ENCODE measurements around the gene FBXW5.

Gene FBXW5

GRCh38 chr9:136962163-136962562 is 17.6 kb upstream of the FBXW5 start:
- DNase-seq (ENCODE audit: low read depth in 1 of 2, low spot score in 1 of 2), result no peak

- DNase-seq (ENCODE audit: low read depth in 1 of 2, low spot score in 1 of 2), result no peak
Observed at GRCh38 chr9:136961279-136962065, 16.9 kb upstream of the FBXW5 start.

GRCh38 chr9:136960938-136961275 is 16.4 kb upstream of the FBXW5 start:
- DNase-seq (ENCODE audit: low read depth in 1 of 2, low spot score in 1 of 2), result no peak

GRCh38 chr9:136960212-136960937 is 15.8 kb upstream of the FBXW5 start:
- no peak for DNase-seq (ENCODE audit: low read depth in 1 of 2, low spot score in 1 of 2)

- no peak for DNase-seq (ENCODE audit: low read depth in 1 of 2, low spot score in 1 of 2)
Observed at GRCh38 chr9:136958898-136959850, 14.6 kb upstream of the FBXW5 start.

GRCh38 chr9:136958473-136958872 is 13.9 kb upstream of the FBXW5 start:
- DNase-seq (ENCODE audit: low read depth in 1 of 2, low spot score in 1 of 2), result no peak

GRCh38 chr9:136957901-136958300 is 13.4 kb upstream of the FBXW5 start:
- no peak for DNase-seq (ENCODE audit: low read depth in 1 of 2, low spot score in 1 of 2)

GRCh38 chr9:136957461-136957860 is 12.9 kb upstream of the FBXW5 start:
- DNase-seq (ENCODE audit: low read depth in 1 of 2, low spot score in 1 of 2), result no peak

- no peak for DNase-seq (ENCODE audit: low read depth in 1 of 2, low spot score in 1 of 2)
Observed at GRCh38 chr9:136956604-136957003, 12.1 kb upstream of the FBXW5 start.

- DNase-seq (ENCODE audit: low read depth in 1 of 2, low spot score in 1 of 2), result no peak
Observed at GRCh38 chr9:136955943-136956335, 11.4 kb upstream of the FBXW5 start.

- DNase-seq (ENCODE audit: low read depth in 1 of 2, low spot score in 1 of 2), result no peak
Observed at GRCh38 chr9:136955202-136955942, 10.8 kb upstream of the FBXW5 start.

- no peak for DNase-seq (ENCODE audit: low read depth in 1 of 2, low spot score in 1 of 2)
Observed at GRCh38 chr9:136954270-136955083, 9.9 kb upstream of the FBXW5 start.

- no peak for DNase-seq (ENCODE audit: low read depth in 1 of 2, low spot score in 1 of 2)
Observed at GRCh38 chr9:136953771-136954269, 9.3 kb upstream of the FBXW5 start.

- no peak for DNase-seq (ENCODE audit: low read depth in 1 of 2, low spot score in 1 of 2)
Observed at GRCh38 chr9:136952876-136953770, 8.6 kb upstream of the FBXW5 start.

GRCh38 chr9:136952321-136952850 is 7.8 kb upstream of the FBXW5 start:
- DNase-seq (ENCODE audit: low read depth in 1 of 2, low spot score in 1 of 2), result no peak

GRCh38 chr9:136951541-136952320 is 7.2 kb upstream of the FBXW5 start, which contains the start of gene LCN12:
Gene LCN12 (plus strand): TSS chr9:136952273. CDS start chr9:136952328, 55 bp downstream.
- DNase-seq (ENCODE audit: low read depth in 1 of 2, low spot score in 1 of 2), result no peak

GRCh38 chr9:136950656-136951276 is 6.2 kb upstream of the FBXW5 start:
- DNase-seq (ENCODE audit: low read depth in 1 of 2, low spot score in 1 of 2), result no peak
